ENCODE measurements around the gene SMPDL3B.
A peak's percentile ranks its signal among the peaks of the same experiment; 100 is the strongest.

SMPDL3B gene

GRCh38 chr1:27971674-27972073, 36.9 kb downstream of the SMPDL3B start:
- H3K27ac ChIP-seq: peak overlapping the region; percentile 44

DNA sequence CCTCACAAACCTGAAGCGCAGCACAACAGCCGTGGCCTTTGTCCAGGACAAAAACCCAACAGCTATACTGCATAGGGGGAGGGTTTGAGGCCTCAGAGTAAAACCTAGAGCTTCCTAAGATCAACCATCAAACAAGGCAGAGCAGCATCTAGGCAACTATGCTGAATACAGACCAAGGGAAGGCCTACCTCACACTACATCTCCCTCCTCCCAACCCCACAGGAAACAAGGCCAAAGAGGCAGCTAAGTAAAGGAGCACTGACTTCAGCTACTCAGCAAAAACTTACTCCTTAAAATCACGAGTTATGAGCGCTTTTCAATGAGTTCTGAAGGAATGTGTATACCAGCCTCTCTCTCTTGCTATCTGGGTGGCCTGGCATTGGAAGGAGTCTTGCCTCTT, 37.3 kb downstream of the SMPDL3B start:
- H3K27ac ChIP-seq: peak overlapping the region; percentile 44
- TF ChIP-seq, protein P1, sequence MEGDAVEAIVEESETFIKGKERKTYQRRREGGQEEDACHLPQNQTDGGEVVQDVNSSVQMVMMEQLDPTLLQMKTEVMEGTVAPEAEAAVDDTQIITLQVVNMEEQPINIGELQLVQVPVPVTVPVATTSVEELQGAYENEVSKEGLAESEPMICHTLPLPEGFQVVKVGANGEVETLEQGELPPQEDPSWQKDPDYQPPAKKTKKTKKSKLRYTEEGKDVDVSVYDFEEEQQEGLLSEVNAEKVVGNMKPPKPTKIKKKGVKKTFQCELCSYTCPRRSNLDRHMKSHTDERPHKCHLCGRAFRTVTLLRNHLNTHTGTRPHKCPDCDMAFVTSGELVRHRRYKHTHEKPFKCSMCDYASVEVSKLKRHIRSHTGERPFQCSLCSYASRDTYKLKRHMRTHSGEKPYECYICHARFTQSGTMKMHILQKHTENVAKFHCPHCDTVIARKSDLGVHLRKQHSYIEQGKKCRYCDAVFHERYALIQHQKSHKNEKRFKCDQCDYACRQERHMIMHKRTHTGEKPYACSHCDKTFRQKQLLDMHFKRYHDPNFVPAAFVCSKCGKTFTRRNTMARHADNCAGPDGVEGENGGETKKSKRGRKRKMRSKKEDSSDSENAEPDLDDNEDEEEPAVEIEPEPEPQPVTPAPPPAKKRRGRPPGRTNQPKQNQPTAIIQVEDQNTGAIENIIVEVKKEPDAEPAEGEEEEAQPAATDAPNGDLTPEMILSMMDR (conservative IDR thresholded peaks at IDR 0.05): no peak
- no peak for TF ChIP-seq ZFX (IDR thresholded peaks at IDR 0.05)

More at GRCh38 chr1:27971674-27972073, 36.9 kb downstream of the SMPDL3B start:
- TF ChIP-seq, protein P1 (conservative IDR thresholded peaks at IDR 0.05): no peak
- no peak for TF ChIP-seq ZFX (IDR thresholded peaks at IDR 0.05)

DNA sequence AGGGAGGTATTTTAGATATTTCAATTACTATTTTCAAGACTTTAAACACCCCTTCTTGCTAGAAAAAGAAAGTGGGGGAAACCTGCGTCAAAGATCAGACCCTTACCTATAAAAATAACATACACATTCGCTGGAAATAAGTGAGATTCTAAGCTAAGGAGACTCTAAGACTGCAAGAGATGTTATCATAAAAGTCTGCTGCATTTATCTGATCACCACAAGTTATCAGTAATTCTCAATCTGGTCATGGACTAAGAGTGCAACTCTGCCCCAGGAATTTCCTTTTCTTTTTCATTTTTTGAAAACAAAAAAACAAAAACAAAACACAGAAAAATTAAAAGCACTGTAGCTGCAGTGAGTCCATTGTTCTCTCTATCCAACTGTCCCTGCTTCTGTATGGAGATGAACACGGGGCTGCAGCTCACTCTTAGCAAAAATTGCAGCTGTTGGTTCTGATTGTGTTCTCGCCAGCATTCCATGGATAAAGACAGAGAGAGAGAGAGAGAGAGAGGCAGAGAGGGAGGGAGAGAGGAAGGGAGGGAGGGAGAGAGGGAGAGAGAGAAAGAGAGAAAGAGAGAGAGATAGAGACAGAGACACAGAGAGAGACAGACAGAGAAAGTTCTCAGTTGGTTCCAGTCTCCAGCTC, 39.1 kb downstream of the SMPDL3B start:
- TF ChIP-seq, protein P1 (conservative IDR thresholded peaks at IDR 0.05): no peak
- no peak for TF ChIP-seq ZFX (IDR thresholded peaks at IDR 0.05)
- no peak overlapping the region for H3K27ac ChIP-seq

- no peak for TF ChIP-seq ZFX (IDR thresholded peaks at IDR 0.05)
- TF ChIP-seq, protein P1 (conservative IDR thresholded peaks at IDR 0.05): no peak
- H3K27ac ChIP-seq: no peak overlapping the region
Observed at GRCh38 chr1:27974417-27974781, 39.6 kb downstream of the SMPDL3B start.

GRCh38 chr1:27979151-27979858, 44.5 kb downstream of the SMPDL3B start:
- no peak overlapping the region for H3K27ac ChIP-seq
- no peak for TF ChIP-seq ZFX (IDR thresholded peaks at IDR 0.05)
- TF ChIP-seq, protein P1 (conservative IDR thresholded peaks at IDR 0.05): peak; percentile 83

DNA sequence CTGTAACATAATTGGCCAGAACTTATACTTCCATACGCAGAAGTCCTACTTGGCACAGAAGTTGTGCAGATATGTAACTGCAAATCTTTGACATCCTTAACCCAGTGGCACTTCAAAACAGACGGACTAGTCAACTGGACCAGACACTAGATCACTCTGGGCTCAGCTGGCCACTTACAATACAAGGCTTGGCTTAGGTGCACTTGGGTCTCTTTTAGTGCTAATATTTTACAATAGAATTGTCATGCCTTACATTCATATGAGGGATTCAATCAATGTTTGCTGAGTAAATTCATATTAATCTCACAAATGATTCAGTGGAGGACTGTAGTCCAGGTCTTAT, 45.0 kb downstream of the SMPDL3B start:
- TF ChIP-seq ZFX (IDR thresholded peaks at IDR 0.05): no peak
- TF ChIP-seq, protein P1 (conservative IDR thresholded peaks at IDR 0.05): peak; percentile 59
- no peak overlapping the region for H3K27ac ChIP-seq

DNA sequence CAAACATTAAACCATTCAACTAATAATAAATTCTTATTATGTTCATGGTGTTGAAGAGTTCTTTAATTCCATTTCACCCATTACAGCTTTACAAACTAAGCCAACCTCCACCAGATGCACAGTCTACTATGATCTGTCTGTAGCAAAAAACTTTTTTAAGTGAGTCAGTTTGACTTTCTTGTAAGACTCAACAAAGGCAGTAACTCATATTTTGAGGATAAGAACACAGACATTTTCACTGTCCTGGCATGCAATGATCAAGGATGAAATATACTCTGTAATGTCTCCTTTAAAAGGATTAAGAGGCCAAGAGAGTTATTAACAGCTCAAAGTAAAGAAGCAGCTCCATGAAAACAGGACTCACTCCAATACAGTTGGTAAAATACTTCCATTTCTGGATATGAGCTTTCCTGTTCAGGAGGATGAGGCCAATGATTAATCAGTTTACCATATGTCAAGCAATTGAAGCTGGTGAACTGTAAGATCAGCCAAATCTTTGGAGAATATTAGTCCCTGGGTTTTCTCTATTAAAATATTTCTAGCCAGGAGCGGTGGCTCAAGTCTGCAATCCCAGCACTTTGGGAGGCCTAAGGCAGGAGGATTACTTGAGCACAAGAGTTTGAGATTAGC, 45.5 kb downstream of the SMPDL3B start:
- no peak overlapping the region for H3K27ac ChIP-seq
- no peak for TF ChIP-seq ZFX (IDR thresholded peaks at IDR 0.05)
- TF ChIP-seq, protein P1 (conservative IDR thresholded peaks at IDR 0.05): no peak
